Stromal cell of bone marrow (primary cell): Measurements from ENCODE around the gene ZDHHC12.

Experiments used
- DNase-seq: peaks from one replicate; pipeline ENCODE4 v3.0.0-alpha.2; 2012; ENCODE audit warnings: low read depth

ZDHHC12 gene

GRCh38 chr9:128729766-128730517, 6.0 kb upstream of the ZDHHC12 start:
- DNase-seq = no peak

DNA sequence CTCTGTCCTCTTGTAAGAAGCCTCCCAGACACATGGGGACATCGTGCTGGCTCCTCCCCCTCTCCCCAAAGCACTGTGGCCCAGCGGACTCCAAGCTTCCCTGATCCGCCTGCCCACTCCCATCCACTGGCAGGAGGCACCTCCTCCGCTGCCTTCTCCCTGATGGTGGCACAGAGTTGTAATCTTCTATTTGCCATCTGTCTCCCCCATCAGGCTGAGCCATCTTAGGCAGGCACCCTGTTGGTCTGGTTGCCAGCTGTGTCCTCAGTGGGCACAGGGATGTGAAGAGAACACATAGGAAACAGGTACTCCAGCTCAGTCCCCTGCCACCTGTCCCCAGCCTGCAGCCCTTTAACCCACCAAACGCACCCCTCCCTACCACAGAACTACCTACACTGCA, 5.4 kb upstream of the ZDHHC12 start:
- DNase-seq = no peak

GRCh38 chr9:128728298-128728697, 4.4 kb upstream of the ZDHHC12 start:
- no peak for DNase-seq

- no peak for DNase-seq
Measured at GRCh38 chr9:128727640-128728248, 3.8 kb upstream of the ZDHHC12 start.

- peak; percentile 50 for DNase-seq
Measured at GRCh38 chr9:128724744-128725211, 851 bp upstream of the ZDHHC12 start.

GRCh38 chr9:128723352-128723865, 518 bp downstream of the ZDHHC12 start:
- no peak for DNase-seq

GRCh38 chr9:128722380-128723351, 1.3 kb downstream of the ZDHHC12 start:
- no peak for DNase-seq

DNA sequence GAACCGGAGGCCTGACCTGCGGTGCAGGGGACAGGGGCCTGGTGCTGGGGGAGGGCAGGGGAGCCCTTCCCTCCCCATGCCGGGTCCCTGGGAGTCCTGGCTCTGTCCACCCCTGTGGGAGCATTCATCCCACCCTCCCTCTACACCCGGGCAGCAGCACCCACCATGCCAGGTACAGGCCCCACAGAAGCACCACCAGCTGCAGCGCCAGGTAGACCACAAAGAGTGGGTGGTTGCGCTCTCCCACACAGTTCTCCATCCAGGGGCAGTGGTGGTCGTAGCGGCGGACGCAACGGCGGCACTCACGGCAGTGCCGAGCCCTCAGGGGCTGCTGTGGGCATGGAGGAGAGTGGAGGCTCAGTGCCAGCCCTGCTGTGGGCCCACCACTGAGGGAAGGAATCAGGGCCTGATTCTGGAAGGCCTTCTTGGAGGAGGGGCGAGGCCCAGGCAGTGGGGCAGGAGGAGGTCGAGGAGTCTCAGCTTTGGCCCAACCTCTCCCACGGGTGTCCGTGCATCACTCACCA, 2.4 kb downstream of the ZDHHC12 start:
- no peak for DNase-seq

DNA sequence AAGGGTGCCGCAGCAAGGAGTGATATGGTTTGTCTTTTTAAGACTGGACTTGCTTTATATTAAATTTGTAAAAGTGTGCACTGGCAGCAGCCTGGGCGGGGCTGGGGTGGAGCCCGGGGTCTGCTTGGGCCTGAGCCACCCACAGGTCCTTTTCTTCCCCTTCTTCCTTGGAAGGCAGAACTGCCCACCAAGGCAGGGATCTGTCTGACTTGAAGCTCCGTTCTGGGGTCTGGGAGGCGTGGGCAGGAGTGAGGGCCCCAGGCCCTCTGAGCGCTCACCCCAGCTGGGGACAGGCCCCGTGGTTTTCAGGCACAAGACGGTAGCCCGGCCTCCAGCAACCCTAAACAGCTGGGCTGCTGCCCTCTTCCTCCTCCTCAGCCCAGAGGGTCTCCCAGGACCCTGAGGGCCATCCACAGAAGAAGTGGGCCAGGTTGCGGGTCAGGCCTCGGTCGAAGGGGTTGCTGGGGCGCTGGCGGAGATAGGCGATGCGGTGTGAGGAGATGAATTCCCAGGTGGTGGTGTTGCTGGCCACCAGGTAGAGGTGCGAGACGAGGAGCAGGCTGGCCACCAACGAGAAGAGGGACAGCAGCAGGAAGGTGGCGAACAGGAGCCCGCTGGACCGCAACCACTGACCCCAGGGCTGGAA, 3.0 kb downstream of the ZDHHC12 start:
- DNase-seq = no peak

DNA sequence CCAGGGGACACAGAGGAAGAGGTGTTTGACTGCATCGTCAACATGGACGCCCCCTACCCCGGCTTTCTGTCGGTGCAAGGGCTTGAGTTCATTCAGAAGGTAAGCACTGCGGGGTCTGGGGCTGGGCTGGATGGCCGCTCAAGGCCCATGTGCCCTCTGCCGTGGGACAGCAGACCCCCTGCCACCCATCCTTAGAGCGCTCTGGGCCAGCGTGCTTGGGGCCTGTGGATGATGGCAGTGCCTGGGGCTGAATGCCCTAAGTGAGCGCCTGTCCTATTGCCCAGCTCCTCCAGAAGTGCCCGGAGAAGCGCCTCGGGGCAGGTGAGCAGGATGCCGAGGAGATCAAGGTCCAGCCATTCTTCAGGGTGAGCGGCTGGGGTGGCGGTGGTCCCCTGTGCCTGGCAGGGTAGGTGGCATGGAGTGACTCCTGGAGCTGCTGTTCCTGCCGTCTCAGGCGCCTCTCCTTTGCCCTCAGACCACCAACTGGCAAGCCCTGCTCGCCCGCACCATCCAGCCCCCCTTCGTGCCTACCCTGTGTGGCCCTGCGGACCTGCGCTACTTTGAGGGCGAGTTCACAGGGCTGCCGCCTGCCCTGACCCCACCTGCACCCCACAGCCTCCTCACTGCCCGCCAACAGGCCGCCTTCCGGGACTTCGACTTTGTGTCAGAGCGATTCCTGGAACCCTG, 3.9 kb downstream of the ZDHHC12 start:
- DNase-seq = no peak

GRCh38 chr9:128718475-128718874, 5.5 kb downstream of the ZDHHC12 start:
- no peak for DNase-seq

- no peak for DNase-seq
Measured at GRCh38 chr9:128718047-128718446, 5.9 kb downstream of the ZDHHC12 start.

DNA sequence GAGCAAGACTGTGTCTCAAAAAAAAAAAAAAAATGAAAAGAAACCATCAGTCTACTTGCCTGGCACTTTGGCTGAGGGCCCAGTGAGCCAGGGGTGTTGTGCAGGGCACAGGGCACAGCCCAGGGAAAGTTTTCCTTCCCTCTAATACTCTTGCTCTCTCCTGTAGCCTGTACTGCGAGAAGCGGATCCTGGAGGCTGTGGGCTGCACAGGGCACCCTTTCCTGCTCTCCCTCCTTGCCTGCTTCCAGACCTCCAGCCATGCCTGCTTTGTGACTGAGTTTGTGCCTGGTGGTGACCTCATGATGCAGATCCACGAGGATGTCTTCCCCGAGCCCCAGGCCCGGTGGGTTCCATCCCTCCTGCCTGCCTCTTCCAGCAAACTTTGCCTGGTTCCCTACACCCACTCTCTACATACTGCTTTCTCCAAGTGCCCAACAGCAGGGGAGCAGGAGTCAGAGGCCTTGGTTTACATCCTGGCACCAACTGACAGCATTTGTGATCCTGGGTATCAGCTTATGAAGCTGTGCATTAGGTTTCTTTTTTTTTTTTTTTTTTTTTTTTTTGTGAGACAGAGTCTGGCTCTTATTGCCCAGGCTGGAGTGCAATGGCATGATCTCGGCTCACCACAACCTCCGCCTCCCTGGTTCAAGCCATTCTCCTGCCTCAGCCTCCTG, 7.2 kb downstream of the ZDHHC12 start:
- no peak for DNase-seq

DNA sequence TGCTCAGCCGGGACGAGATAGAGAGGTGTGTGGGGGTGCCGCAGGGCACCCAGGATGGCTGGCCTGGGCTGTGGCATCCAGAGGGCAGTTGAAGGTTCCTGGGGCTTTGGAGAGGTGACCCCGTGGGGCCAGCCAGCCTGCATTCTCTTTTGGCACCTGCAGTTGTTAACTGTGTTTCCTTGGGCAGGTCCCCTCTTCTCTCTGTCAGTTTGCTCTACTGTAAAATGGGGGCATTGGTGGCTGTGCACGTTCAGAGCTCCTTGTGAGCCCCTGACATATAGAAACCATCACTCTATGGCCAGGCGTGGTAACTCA, 8.5 kb downstream of the ZDHHC12 start:
- no peak for DNase-seq

- no peak for DNase-seq
Measured at GRCh38 chr9:128714586-128715435, 9.1 kb downstream of the ZDHHC12 start.

DNA sequence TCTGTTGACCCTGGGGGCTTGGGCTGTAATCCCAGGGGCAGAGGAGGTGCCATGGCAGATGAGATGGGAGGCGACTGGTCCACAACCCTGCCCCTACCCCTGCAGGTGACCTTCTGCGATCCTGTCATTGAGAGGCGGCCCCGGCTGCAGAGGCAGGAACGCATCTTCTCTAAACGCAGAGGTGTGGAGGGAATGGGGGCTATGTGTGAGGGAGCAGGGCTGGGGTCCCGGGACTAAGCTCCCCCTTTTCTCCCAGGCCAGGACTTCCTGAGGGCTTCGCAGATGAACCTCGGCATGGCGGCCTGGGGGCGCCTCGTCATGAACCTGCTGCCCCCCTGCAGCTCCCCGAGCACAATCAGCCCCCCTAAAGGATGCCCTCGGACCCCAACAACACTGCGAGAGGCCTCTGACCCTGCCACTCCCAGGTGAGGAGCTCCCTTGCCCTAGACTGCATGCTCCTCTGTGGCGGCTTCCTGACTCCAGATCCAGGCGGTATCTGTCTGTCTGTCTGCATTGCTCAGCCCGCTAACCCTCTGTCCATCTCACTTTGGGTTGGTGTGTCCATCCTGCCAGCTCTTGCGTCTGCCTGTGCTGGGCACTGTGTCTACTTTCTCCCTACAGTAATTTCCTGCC, 9.9 kb downstream of the ZDHHC12 start:
- DNase-seq = no peak

GRCh38 chr9:128713411-128713780, 10.5 kb downstream of the ZDHHC12 start:
- DNase-seq = no peak

DNA sequence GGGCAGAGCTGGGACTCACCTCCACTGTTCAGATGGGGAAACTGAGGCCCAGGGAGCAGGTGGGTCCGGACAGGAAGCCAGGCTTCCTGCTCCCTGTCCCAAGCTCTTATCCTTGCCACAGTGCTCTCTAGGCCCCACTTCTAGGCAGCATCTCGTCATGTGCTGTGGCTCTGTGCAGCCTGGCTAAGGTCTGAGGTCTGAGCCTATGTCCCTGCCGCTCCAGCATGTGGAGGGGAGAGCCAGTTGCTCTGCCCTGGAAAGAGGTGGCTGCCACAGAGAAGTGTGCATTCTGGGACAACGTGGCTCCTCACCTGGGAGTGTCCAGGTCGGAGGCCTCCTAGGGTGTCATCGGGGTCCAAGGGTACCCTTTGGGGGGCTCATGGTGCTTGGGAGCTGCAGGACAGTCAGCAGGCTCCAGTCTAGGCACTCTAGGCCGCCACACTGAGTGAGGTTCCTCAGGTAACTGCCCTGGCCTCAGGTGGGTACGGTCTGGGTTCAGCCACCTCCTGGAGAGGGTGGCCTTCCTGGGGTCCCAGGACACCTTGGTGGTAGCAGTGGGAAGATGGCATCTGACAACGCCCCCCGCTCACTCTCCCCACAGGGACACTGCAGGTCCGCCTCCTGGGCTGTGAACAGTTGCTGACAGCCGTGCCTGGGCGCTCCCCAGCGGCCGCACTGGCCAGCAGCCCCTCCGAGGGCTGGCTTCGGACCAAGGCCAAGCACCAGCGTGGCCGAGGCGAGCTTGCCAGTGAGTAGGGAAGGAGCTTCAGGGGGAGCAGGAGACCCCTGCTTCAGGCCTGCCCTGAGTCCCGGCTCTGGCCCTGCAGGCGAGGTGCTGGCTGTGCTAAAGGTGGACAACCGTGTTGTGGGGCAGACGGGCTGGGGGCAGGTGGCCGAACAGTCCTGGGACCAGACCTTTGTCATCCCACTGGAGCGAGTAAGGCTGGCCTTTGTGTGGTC, 11.2 kb downstream of the ZDHHC12 start:
- DNase-seq = no peak
